IMR-90 (cell line): ENCODE data around the gene AMFR.

Source experiments
- CTCF ChIP-seq: conservative IDR thresholded peaks from 2 replicates; pipeline ENCODE4 v1.5.1; 2012; ENCODE audit warnings: mild to moderate bottlenecking, low read depth, low read length, improper control_type of control experiment
- POLR2A ChIP-seq: IDR thresholded peaks from 2 replicates; pipeline ENCODE4 v1.6.1; 2012; ENCODE audit warnings: mild to moderate bottlenecking, low read depth, low read length
- RFX5 ChIP-seq: IDR thresholded peaks from 2 replicates; pipeline ENCODE4 v1.8.0; 2012; ENCODE audit warnings: low read depth, mild to moderate bottlenecking, low read length, moderate library complexity

GRCh38 chr16:56363781-56364565 lies 61.4 kb downstream of the AMFR start:
- TF ChIP-seq CTCF (no peak), POLR2A (no peak), RFX5 (no peak)
